ENCODE measurements around the gene ETV3. TPM values are rescaled to one million over a fixed set of nuclear protein-coding genes. Genes with fewer than 3 reads are reported as not detected.

Gene ETV3
- total RNA-seq (2022; extraction: Qiagen RNA extraction; ENCODE audit: low read depth), result 9.5 to 14.7 TPM (median 10.6 TPM) in 5 replicates

DNA sequence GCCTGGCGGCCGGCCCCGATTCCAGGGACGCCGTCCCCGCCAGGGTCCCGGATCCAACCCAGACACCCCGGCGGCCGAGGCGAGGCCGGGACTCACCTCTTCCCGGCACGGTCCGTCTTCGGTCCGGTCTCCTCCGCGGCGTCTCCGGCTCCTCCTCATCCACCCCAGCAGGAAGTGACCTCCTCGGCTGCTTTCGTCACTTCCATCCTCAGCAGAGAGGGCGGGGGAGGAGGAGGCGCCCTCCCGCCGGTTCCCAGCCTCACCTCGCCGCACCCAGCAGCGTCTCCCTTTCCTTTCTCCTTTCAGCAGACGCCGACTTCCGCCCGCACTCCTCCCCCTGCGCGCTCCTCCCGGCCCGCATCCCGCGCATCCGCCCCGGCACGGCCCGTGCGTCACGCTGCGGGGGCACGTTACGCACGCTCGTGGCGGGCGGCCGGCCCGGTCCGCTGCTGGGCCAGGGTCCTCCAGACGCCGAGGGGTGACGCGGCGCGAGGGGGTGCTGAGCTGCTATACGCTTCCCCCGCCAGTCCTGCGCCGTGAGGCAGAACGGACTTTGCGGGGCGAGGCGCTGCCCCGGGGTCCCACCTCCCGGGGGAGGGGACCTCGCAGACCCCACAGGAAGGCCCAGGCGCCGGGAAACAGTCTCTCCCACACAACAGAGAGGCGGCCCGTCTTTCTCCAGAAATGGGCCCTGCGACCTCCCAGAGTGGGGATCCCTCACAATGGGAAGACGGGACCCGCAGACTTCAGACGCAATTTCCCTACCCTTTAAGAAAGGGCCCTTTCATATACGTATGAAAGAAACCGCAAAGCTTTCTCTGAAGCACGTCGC is at the start of gene ETV3:
ETV3 (minus strand) TSS at position 176 of the 832 bp plus-strand sequence. CDS start 2,043 bp downstream, outside the sequence.

DNA sequence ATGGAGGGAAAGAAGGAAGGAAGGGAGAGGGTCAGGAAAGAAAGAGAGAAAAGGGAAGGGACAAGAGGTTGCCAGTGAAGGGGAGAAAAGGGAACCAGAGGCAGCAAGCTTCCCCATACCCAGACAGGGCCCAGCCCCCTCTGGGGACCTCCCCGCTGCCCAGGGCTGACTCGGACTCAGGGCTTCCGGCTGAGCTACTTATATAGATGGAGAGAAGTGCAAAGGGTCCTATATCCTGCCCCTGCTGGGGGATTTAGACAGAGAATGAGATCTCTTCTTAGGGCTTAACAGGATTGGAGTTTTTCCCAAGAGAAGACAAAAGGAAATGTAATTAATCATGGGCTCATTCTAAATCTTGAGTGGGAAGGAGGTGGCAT is 38.6 kb downstream of the ETV3 start, which contains the start of gene ETV3L:
ETV3L (minus strand) TSS at position 176 of the 377 bp plus-strand sequence. CDS start 285 bp downstream, outside the sequence.

Other genes with a start within 250 kb of the ETV3 start
- gene PEAR1, start 244.7 kb downstream of the ETV3 start, total RNA-seq (2022; extraction: Qiagen RNA extraction; ENCODE audit: low read depth), result 9.3 to 11.4 TPM (median 9.9 TPM) in 5 replicates
- 0.15 to 0.24 TPM (median 0.17 TPM) in 4 of 5 replicates, not detected in the other for gene LRRC71, start 217.8 kb downstream of the ETV3 start, total RNA-seq (2022; extraction: Qiagen RNA extraction; ENCODE audit: low read depth)
- gene ARHGEF11, start 92.7 kb downstream of the ETV3 start, total RNA-seq (2022; extraction: Qiagen RNA extraction; ENCODE audit: low read depth), result 19.4 to 21.7 TPM (median 20.6 TPM) in 5 replicates
- gene ETV3L, start 38.6 kb downstream of the ETV3 start, total RNA-seq (2022; extraction: Qiagen RNA extraction; ENCODE audit: low read depth), result not detected in 5 replicates